ENCODE measurements around the gene CYP39A1. TPM values are rescaled to one million over a fixed set of nuclear protein-coding genes. Genes with fewer than 3 reads are reported as not detected.
"Not testable (repeated sequence)": the region's sequence is repeated elsewhere in the genome, so short reads cannot be mapped to it uniquely, and the experiment has no call there.

CYP39A1 gene
- total RNA-seq, 4 donors from 2014 or later = 1.6 to 10.2 (median 2.3) TPM; not detected in 1

GRCh38 chr6:46651006-46651405 lies 1.6 kb downstream of the CYP39A1 start:
- H3K27me3 ChIP-seq = no peaks in the 10 kb centered on the region
- no peaks in the 10 kb centered on the region for H3K36me3 ChIP-seq
- TF ChIP-seq POLR2A (IDR thresholded peaks at IDR 0.05) = no peak
- TF ChIP-seq EP300 (IDR thresholded peaks at IDR 0.05; ENCODE audit: low read depth) = no peak
- peak in 1 of 3 donors; percentile 19 for TF ChIP-seq POLR2AphosphoS5 (IDR thresholded peaks at IDR 0.05)
- TF ChIP-seq CTCF (IDR thresholded peaks at IDR 0.05) = no peak
- no peaks in the 10 kb centered on the region for H3K9me3 ChIP-seq
- H3K4me1 ChIP-seq = peaks cover 0 to 30% (median 15%) of the 10 kb centered on the region in 4 donors
- intact Hi-C loops (cut with DNase I; ENCODE audit: low total_unique reads) (no loop called here), in situ Hi-C loops (cut with MboI; ENCODE audit: low pct_ligation_motif_present in 1 of 4, low pct_unique_long_range_greater_than_20kb in 1 of 4, low sequenced_read_pairs in 3 of 4) (no loop called here)
- WGBS, 2 donors (ENCODE audit: low coverage in 1 of 2) = 33 to 44% methylated on average over 1 of the region's 1 CpG
- no peak for DNase-seq
- H3K4me3 ChIP-seq = peak overlapping the region in 1 of 4 donors; percentile 70
- peak overlapping the region in 1 of 4 donors; percentile 81 for H3K27ac ChIP-seq

GRCh38 chr6:46648869-46649492 lies 3.6 kb downstream of the CYP39A1 start:
- intact Hi-C loops (cut with DNase I; ENCODE audit: low total_unique reads) = no loop called here
- in situ Hi-C loops (cut with MboI; ENCODE audit: low pct_ligation_motif_present in 1 of 4, low pct_unique_long_range_greater_than_20kb in 1 of 4, low sequenced_read_pairs in 3 of 4) = loop anchor here in 3 of 4 donors (25.0 kb wide), 2 partner anchors 437 to 562 kb away; no protein-coding TSS in a partner anchor

DNA sequence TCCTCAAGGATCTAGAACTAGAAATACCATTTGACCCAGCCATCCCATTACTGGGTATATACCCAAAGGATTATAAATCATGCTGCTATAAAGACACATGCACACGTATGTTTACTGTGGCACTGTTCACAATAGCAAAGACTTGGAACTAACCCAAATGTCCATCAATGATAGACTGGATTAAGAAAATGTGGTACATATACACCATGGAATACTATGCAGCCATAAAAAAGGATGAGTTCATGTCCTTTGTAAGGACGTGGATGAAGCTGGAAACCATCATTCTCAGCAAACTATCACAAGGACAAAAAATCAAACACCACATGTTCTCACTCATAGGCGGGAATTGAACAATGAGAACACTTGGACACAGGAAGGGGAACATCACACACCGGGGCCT lies 4.5 kb downstream of the CYP39A1 start:
- H3K27me3 ChIP-seq; intact Hi-C loops (cut with DNase I; ENCODE audit: low total_unique reads); H3K27ac ChIP-seq; DNase-seq; H3K4me3 ChIP-seq; H3K36me3 ChIP-seq; H3K9me3 ChIP-seq: not testable (repeated sequence)
- 60 to 93% methylated on average over 1 to 3 of the region's 4 CpGs for WGBS, 2 donors (ENCODE audit: low coverage in 1 of 2)
- in situ Hi-C loops (cut with MboI; ENCODE audit: low pct_ligation_motif_present in 1 of 4, low pct_unique_long_range_greater_than_20kb in 1 of 4, low sequenced_read_pairs in 3 of 4) = loop anchor here in 3 of 4 donors (25.0 kb wide), 2 partner anchors 436 to 561 kb away; no protein-coding TSS in a partner anchor
- H3K4me1 ChIP-seq = peaks cover 0 to 16% (median 8%) of the 10 kb centered on the region in 4 donors

More at GRCh38 chr6:46648869-46649492, 3.6 kb downstream of the CYP39A1 start:
- no peak for DNase-seq
- peaks cover 0 to 23% (median 14%) of the 10 kb centered on the region in 4 donors for H3K4me1 ChIP-seq
- H3K27ac ChIP-seq = no peak overlapping the region
- WGBS, 2 donors (ENCODE audit: low coverage in 1 of 2) = 58 to 78% methylated on average over 5 of the region's 5 CpGs
- no peak overlapping the region for H3K4me3 ChIP-seq
- no peaks in the 10 kb centered on the region for H3K9me3 ChIP-seq
- no peaks in the 10 kb centered on the region for H3K36me3 ChIP-seq
- no peaks in the 10 kb centered on the region for H3K27me3 ChIP-seq
- TF ChIP-seq CTCF (IDR thresholded peaks at IDR 0.05) (no peak), EP300 (IDR thresholded peaks at IDR 0.05; ENCODE audit: low read depth) (no peak), POLR2A (IDR thresholded peaks at IDR 0.05) (no peak), POLR2AphosphoS5 (IDR thresholded peaks at IDR 0.05) (no peak)

GRCh38 chr6:46645265-46645664 lies 7.4 kb downstream of the CYP39A1 start:
- 94 to 97% methylated on average over 1 of the region's 1 CpG for WGBS, 2 donors (ENCODE audit: low coverage in 1 of 2)
- no peak for DNase-seq
- Histone ChIP-seq H3K4me1 (peaks cover 0 to 4% (median 0%) of the 10 kb centered on the region in 4 donors), H3K27ac (no peak overlapping the region), H3K36me3 (no peaks in the 10 kb centered on the region), H3K9me3 (no peaks in the 10 kb centered on the region), H3K4me3 (no peak overlapping the region), H3K27me3 (no peaks in the 10 kb centered on the region)
- in situ Hi-C loops (cut with MboI; ENCODE audit: low pct_ligation_motif_present in 1 of 4, low pct_unique_long_range_greater_than_20kb in 1 of 4, low sequenced_read_pairs in 3 of 4) (loop anchor here in 3 of 4 donors (25.0 kb wide), 2 partner anchors 433 to 558 kb away; no protein-coding TSS in a partner anchor), intact Hi-C loops (cut with DNase I; ENCODE audit: low total_unique reads) (no loop called here)
- TF ChIP-seq EP300 (IDR thresholded peaks at IDR 0.05; ENCODE audit: low read depth) = no peak

DNA sequence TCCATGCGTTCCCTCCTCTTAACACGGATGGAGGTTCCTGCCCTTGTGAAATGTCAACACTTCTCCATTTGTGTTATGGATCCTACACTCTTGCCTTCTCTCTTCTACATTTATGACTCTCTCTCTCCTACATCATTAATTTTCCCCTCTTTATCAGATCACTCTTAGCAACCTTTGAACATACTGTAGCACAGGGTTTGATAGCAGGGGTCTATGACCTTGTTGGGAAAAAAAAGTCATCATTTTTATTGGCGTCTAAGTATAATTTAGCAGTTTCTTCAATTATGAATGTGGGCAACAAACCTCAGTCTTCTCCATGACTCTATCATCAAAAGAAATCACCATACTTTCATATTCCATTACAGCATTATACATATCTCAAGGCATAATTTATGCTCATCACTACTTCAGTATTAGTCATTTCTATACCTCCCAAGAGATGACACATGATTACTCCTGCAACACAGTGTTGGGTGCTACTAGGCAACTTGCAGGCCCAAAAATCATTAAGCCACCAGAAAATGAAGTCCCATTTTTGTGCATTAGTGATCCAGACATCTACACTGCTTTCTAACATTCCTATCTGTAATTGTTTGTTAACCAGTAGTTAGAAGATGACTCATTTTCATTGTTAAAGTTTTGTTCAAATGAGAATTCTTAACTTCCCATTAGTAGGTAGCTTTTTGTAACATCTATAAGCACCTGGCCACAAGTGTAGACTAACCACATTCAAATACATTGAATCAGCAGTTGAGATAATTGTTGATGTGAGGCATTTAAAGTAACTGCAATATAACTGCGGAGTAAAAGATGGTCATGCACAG lies 9.5 kb downstream of the CYP39A1 start:
- intact Hi-C loops (cut with DNase I; ENCODE audit: low total_unique reads) = no loop called here

More for the DNA sequence above, 9.5 kb downstream of the CYP39A1 start:
- no peaks in the 10 kb centered on the region for H3K9me3 ChIP-seq
- in situ Hi-C loops (cut with MboI; ENCODE audit: low pct_ligation_motif_present in 1 of 4, low pct_unique_long_range_greater_than_20kb in 1 of 4, low sequenced_read_pairs in 3 of 4) = loop anchor here in 3 of 4 donors (25.0 kb wide), 2 partner anchors 431 to 556 kb away; no protein-coding TSS in a partner anchor
- H3K27ac ChIP-seq = no peak overlapping the region
- no peaks in the 10 kb centered on the region for H3K36me3 ChIP-seq
- no peak for DNase-seq
- no peaks in the 10 kb centered on the region for H3K4me1 ChIP-seq
- no peaks in the 10 kb centered on the region for H3K27me3 ChIP-seq
- TF ChIP-seq POLR2A (IDR thresholded peaks at IDR 0.05) = no peak
- TF ChIP-seq POLR2AphosphoS5 (IDR thresholded peaks at IDR 0.05) = no peak
- no peak for TF ChIP-seq CTCF (IDR thresholded peaks at IDR 0.05)
- no peak for TF ChIP-seq EP300 (IDR thresholded peaks at IDR 0.05; ENCODE audit: low read depth)
- no peak overlapping the region for H3K4me3 ChIP-seq
- 83 to 85% methylated on average over 4 of the region's 4 CpGs for WGBS, 2 donors (ENCODE audit: low coverage in 1 of 2)

All from transverse colon (tissue), 4 donors.